HUES64 (cell line): Measurements from ENCODE around the gene ABCA6.

Experiments used
- H3K27ac ChIP-seq: 2 replicates; pipeline ENCODE4 v1.7.0; 2013; ENCODE audit warnings: low read depth, low read length, inconsistent platforms
- H3K27me3 ChIP-seq: 2 replicates; pipeline ENCODE4 v1.6.1; 2013; ENCODE audit warnings: mild to moderate bottlenecking, low read length; ENCODE audit not compliant: insufficient read depth
- H3K36me3 ChIP-seq: 2 replicates; pipeline ENCODE4 v1.6.1; 2013; ENCODE audit warnings: mild to moderate bottlenecking, low read length; ENCODE audit not compliant: insufficient read depth
- H3K4me1 ChIP-seq: 2 replicates; pipeline ENCODE4 v1.6.1; 2013; ENCODE audit warnings: mild to moderate bottlenecking, low read length, moderate library complexity; ENCODE audit not compliant: insufficient read depth
- H3K4me3 ChIP-seq: 2 replicates; pipeline ENCODE4 v1.5.1; 2013; ENCODE audit warnings: mild to moderate bottlenecking, low read length, moderate library complexity
- H3K9ac ChIP-seq: 2 replicates; pipeline ENCODE4 v1.6.1; 2013; ENCODE audit warnings: mild to moderate bottlenecking, low read depth, low read length
- H3K9me3 ChIP-seq: 2 replicates; pipeline ENCODE4 v1.6.1; 2013; ENCODE audit warnings: low read depth, low read length; ENCODE audit not compliant: insufficient read depth
- WGBS: fragments of 150-250, 120-280 bp; methylation state at CpG from one replicate; pipeline ENCODE4 v1.1.7; 2013; ENCODE audit warnings: missing lambda C conversion rate; 5-methylcytosine and 5-hydroxymethylcytosine counted together

ABCA6 gene

GRCh38 chr17:69059458-69060175 lies 82.1 kb downstream of the ABCA6 start:
- 83% methylated on average over 6 of the region's 7 CpGs for WGBS
- Histone ChIP-seq H3K27ac (no peak overlapping the region), H3K4me1 (no peaks in the 10 kb centered on the region), H3K9ac (no peak overlapping the region), H3K9me3 (no peaks in the 10 kb centered on the region), H3K36me3 (no peaks in the 10 kb centered on the region), H3K4me3 (no peak overlapping the region), H3K27me3 (no peaks in the 10 kb centered on the region)

- no peaks in the 10 kb centered on the region for H3K27me3 ChIP-seq
- H3K27ac ChIP-seq: no peak overlapping the region
- no peak overlapping the region for H3K9ac ChIP-seq
- no peaks in the 10 kb centered on the region for H3K36me3 ChIP-seq
- no peaks in the 10 kb centered on the region for H3K4me1 ChIP-seq
- no peaks in the 10 kb centered on the region for H3K9me3 ChIP-seq
- 85% methylated on average over 1 of the region's 1 CpG for WGBS
- no peak overlapping the region for H3K4me3 ChIP-seq
Measured at GRCh38 chr17:69058165-69058564, 83.5 kb downstream of the ABCA6 start.

- no peaks in the 10 kb centered on the region for H3K4me1 ChIP-seq
Measured at GRCh38 chr17:69057280-69057679, 84.4 kb downstream of the ABCA6 start.

GRCh38 chr17:69056179-69056823 lies 85.4 kb downstream of the ABCA6 start:
- H3K9me3 ChIP-seq: no peaks in the 10 kb centered on the region
- no peaks in the 10 kb centered on the region for H3K4me1 ChIP-seq
- H3K27ac ChIP-seq: no peak overlapping the region
- H3K9ac ChIP-seq: no peak overlapping the region
- H3K4me3 ChIP-seq: no peak overlapping the region
- WGBS: 77% methylated on average over 1 of the region's 3 CpGs
- no peaks in the 10 kb centered on the region for H3K36me3 ChIP-seq
- no peaks in the 10 kb centered on the region for H3K27me3 ChIP-seq

More at GRCh38 chr17:69057280-69057679, 84.4 kb downstream of the ABCA6 start:
- H3K27ac ChIP-seq: no peak overlapping the region
- no peak overlapping the region for H3K4me3 ChIP-seq
- no peaks in the 10 kb centered on the region for H3K9me3 ChIP-seq
- H3K36me3 ChIP-seq: no peaks in the 10 kb centered on the region
- no peaks in the 10 kb centered on the region for H3K27me3 ChIP-seq
- H3K9ac ChIP-seq: no peak overlapping the region
- WGBS: no CpG with 5 or more reads among the region's 1 CpG

GRCh38 chr17:69055334-69055733 lies 86.4 kb downstream of the ABCA6 start:
- no peak overlapping the region for H3K9ac ChIP-seq
- no peak overlapping the region for H3K4me3 ChIP-seq
- no peak overlapping the region for H3K27ac ChIP-seq
- WGBS: 94% methylated on average over 2 of the region's 2 CpGs
- H3K4me1 ChIP-seq: no peaks in the 10 kb centered on the region
- H3K36me3 ChIP-seq: no peaks in the 10 kb centered on the region
- no peaks in the 10 kb centered on the region for H3K9me3 ChIP-seq
- no peaks in the 10 kb centered on the region for H3K27me3 ChIP-seq

GRCh38 chr17:69050999-69051775 lies 90.5 kb downstream of the ABCA6 start:
- 95% methylated on average over 2 of the region's 5 CpGs for WGBS

GRCh38 chr17:69048634-69049033 lies 93.1 kb downstream of the ABCA6 start:
- no peak overlapping the region for H3K4me3 ChIP-seq
- 100% methylated on average over 1 of the region's 2 CpGs for WGBS
- no peak overlapping the region for H3K27ac ChIP-seq
- no peaks in the 10 kb centered on the region for H3K36me3 ChIP-seq
- no peaks in the 10 kb centered on the region for H3K9me3 ChIP-seq
- H3K4me1 ChIP-seq: no peaks in the 10 kb centered on the region
- H3K27me3 ChIP-seq: no peaks in the 10 kb centered on the region
- H3K9ac ChIP-seq: no peak overlapping the region

More at GRCh38 chr17:69050999-69051775, 90.5 kb downstream of the ABCA6 start:
- Histone ChIP-seq H3K9me3 (no peaks in the 10 kb centered on the region), H3K9ac (no peak overlapping the region), H3K36me3 (no peaks in the 10 kb centered on the region), H3K27me3 (no peaks in the 10 kb centered on the region), H3K4me3 (no peak overlapping the region), H3K4me1 (no peaks in the 10 kb centered on the region), H3K27ac (no peak overlapping the region)

GRCh38 chr17:69047368-69048263 lies 94.1 kb downstream of the ABCA6 start:
- H3K9ac ChIP-seq: no peak overlapping the region
- peak overlapping the region; percentile 62; the same call in 1 of the 2 replicates for H3K27ac ChIP-seq
- H3K4me3 ChIP-seq: no peak overlapping the region
- no peaks in the 10 kb centered on the region for H3K9me3 ChIP-seq
- 75% methylated on average over 3 of the region's 3 CpGs for WGBS
- H3K36me3 ChIP-seq: no peaks in the 10 kb centered on the region
- H3K27me3 ChIP-seq: no peaks in the 10 kb centered on the region
- H3K4me1 ChIP-seq: no peaks in the 10 kb centered on the region

- Histone ChIP-seq H3K9me3 (no peaks in the 10 kb centered on the region), H3K36me3 (no peaks in the 10 kb centered on the region), H3K4me3 (no peak overlapping the region), H3K27me3 (no peaks in the 10 kb centered on the region), H3K27ac (no peak overlapping the region), H3K4me1 (no peaks in the 10 kb centered on the region), H3K9ac (no peak overlapping the region)
- WGBS: 86% methylated on average over 3 of the region's 4 CpGs
Measured at GRCh38 chr17:69046121-69046807, 95.4 kb downstream of the ABCA6 start.

GRCh38 chr17:69045646-69046045 lies 96.0 kb downstream of the ABCA6 start:
- no peak overlapping the region for H3K27ac ChIP-seq
- no peak overlapping the region for H3K9ac ChIP-seq
- no peaks in the 10 kb centered on the region for H3K4me1 ChIP-seq
- H3K4me3 ChIP-seq: no peak overlapping the region
- H3K9me3 ChIP-seq: no peaks in the 10 kb centered on the region
- no peaks in the 10 kb centered on the region for H3K27me3 ChIP-seq
- WGBS: no CpG with 5 or more reads among the region's 2 CpGs
- H3K36me3 ChIP-seq: no peaks in the 10 kb centered on the region
